Stimulated activated CD8-positive, alpha-beta memory T cell treated with anti-CD3 and anti-CD28 coated beads, Interleukin-12 subunit alpha, Interleukin-12 subunit beta, amount 100 ng/mL, for 24 hours (primary cell): ENCODE measurements around the gene RAB40B.

Experiments used
- DNase-seq: peaks from one replicate; pipeline ENCODE4 v3.0.0-alpha.2; 2020; ENCODE audit errors: extremely low read depth

RAB40B gene

GRCh38 chr17:82649501-82650261 is 48.8 kb downstream of the RAB40B start:
- no peak for DNase-seq

GRCh38 chr17:82648742-82649331 is 49.7 kb downstream of the RAB40B start:
- DNase-seq, result no peak

GRCh38 chr17:82648165-82648668 is 50.3 kb downstream of the RAB40B start, which contains the start of gene WDR45B:
WDR45B (minus strand) TSS chr17:82648444; CDS start chr17:82648340, 104 bp downstream.
- DNase-seq, result peak; percentile 72

- no peak for DNase-seq
These were observed 50.8 kb downstream of the RAB40B start for GRCh38 chr17:82647593-82648164.

- no peak for DNase-seq
These were observed 53.0 kb downstream of the RAB40B start for GRCh38 chr17:82645516-82645915.

- no peak for DNase-seq
These were observed 54.4 kb downstream of the RAB40B start for GRCh38 chr17:82644148-82644547.

- DNase-seq, result no peak
These were observed 56.5 kb downstream of the RAB40B start for GRCh38 chr17:82642022-82642421.

GRCh38 chr17:82640036-82640435 is 58.5 kb downstream of the RAB40B start:
- no peak for DNase-seq

GRCh38 chr17:82639628-82640027 is 58.9 kb downstream of the RAB40B start:
- DNase-seq, result no peak

- no peak for DNase-seq
These were observed 60.2 kb downstream of the RAB40B start for GRCh38 chr17:82638183-82638773.

GRCh38 chr17:82636626-82637598 is 61.6 kb downstream of the RAB40B start:
- no peak for DNase-seq

- no peak for DNase-seq
These were observed 65.2 kb downstream of the RAB40B start for GRCh38 chr17:82633343-82633742.

- no peak for DNase-seq
These were observed 66.0 kb downstream of the RAB40B start for GRCh38 chr17:82632451-82632850.

GRCh38 chr17:82631544-82631943 is 67.0 kb downstream of the RAB40B start:
- DNase-seq, result no peak

GRCh38 chr17:82630212-82630611 is 68.3 kb downstream of the RAB40B start:
- no peak for DNase-seq

- no peak for DNase-seq
These were observed 68.8 kb downstream of the RAB40B start for GRCh38 chr17:82629748-82630147.

GRCh38 chr17:82627405-82627804 is 71.1 kb downstream of the RAB40B start:
- DNase-seq, result no peak

- DNase-seq, result no peak
These were observed 74.8 kb downstream of the RAB40B start for GRCh38 chr17:82623707-82624106.

GRCh38 chr17:82619641-82620040 is 78.9 kb downstream of the RAB40B start:
- no peak for DNase-seq

- DNase-seq, result no peak
These were observed 79.3 kb downstream of the RAB40B start for GRCh38 chr17:82619211-82619610.

- DNase-seq, result no peak
These were observed 82.3 kb downstream of the RAB40B start for GRCh38 chr17:82616021-82616711.
